Left cardiac atrium (tissue), 4 donors: ENCODE measurements around the gene HSPB7. TPM values are rescaled to one million over a fixed set of nuclear protein-coding genes. Genes with fewer than 3 reads are reported as not detected.
"Not testable (repeated sequence)": the region's sequence is repeated elsewhere in the genome, so short reads cannot be mapped to it uniquely, and the experiment has no call there.

Experiments
- ATAC-seq, 2 donors: fragments of 200-7000 bp; cut with Tn5 transposase; one replicate each; pipeline ENCODE4 v1.9.1; 2020; ENCODE audit warnings: mild to moderate bottlenecking in 2 of 2, moderate library complexity in 2 of 2
- DNase-seq: peaks from one replicate; pipeline ENCODE4 v3.0.0-alpha.2; 2020
- intact Hi-C, 2 donors: fragments of 100-400 bp; cut with DNase I; formaldehyde crosslinking; loops; one replicate each; pipeline versions ENCODE4 v1.14.1 to v1.15.1; 2022 to 2023
- total RNA-seq, 2 donors: library from RNA; stranded (reverse); fragmentation: NEBNext Ultra II Directional; extraction: Animal tissue kit (Norgen Biotek cat#: 25700); gene quantifications; one replicate each; pipeline ENCODE4 v1.2.1, GENCODE V29; 2021
- donor health status: DM: no; HTN: yes; CAD: no.
- donor health status: DM: no; HTN: yes; CAD: no; lungs with severe emphysema.
- donor health status: DM: yes; HTN: yes; CAD: no.
- donor health status: Dilated cardiomyopathy.

Gene HSPB7
- total RNA-seq, 2 donors from 2014 or later = 1,770 to 2,192 TPM

DNA sequence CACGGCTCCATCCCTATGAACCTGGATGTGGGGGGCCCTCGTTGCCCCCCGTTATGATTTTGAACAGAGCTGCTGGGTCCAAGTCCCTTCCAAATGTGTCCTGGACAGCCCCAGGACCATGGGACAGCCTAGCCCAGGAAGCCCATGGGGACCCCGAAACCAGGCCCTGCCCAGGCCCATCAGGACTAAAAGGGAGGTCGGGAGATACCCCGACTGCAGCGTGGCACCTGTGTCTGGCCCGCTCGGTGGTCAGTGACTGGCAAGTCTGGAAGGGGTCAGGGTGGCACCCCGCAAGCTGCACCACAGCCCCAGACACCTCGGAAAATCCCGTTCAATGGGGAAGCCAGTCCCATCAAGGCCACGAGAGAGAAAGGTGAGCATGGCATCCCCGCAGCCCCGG is 24.2 kb downstream of the HSPB7 start:
- ATAC-seq (no peak), DNase-seq (no peak)
- intact Hi-C loops = loop anchor here (5.0 kb wide), 2 partner anchors 186 to 201 kb away; partner anchors contain the start of gene UQCRHL (in 1 of the 2)

GRCh38 chr1:15992582-15993500 is 25.0 kb downstream of the HSPB7 start:
- no peak for DNase-seq
- intact Hi-C loops = loop anchor here (5.0 kb wide), 2 partner anchors 186 to 201 kb away; partner anchors contain the start of gene UQCRHL (in 1 of the 2)
- ATAC-seq = no peak

GRCh38 chr1:15992187-15992553 is 25.7 kb downstream of the HSPB7 start:
- no peak for DNase-seq
- no peak for ATAC-seq
- intact Hi-C loops = loop anchor here (5.0 kb wide), 2 partner anchors 185 to 200 kb away; partner anchors contain the start of gene UQCRHL (in 1 of the 2)

DNA sequence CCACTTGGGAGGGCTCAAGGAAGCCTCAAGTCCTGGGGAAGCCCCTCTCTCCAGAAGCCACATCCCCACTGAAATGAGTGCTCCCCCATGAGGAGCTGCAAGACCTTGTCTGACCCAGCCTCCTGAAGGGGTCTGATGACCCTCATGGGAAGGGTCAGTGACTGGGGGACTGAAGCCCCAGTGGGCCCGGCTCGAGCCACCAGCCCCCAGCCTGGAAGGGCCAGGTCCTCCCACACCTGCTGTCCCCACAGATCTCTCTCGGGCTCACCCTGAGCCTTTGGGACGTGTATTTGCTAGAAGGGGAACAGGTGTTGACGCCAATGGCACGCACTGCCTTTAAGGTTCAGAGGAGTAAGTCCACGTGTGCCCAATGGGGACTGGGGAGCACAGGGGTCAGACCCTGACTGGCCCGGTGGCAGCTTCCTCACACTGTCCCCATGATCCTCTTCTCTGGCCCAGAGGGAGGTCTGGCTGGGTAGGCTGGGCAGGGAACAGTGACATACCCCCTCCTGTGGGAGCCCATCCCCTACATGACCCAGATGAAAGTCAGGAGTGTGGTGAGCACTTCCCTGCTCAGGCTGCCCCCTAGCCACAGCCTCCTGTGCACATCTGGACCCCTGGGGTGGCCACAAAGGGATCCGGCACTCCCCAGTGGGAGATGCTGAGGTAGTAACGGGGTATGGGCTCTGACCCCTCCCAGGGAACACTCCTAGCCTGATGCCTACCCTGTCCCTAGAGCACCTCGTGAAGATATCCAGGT is 26.2 kb downstream of the HSPB7 start:
- DNase-seq (no peak), ATAC-seq (no peak)
- intact Hi-C loops = loop anchor here (5.0 kb wide), 2 partner anchors 184 to 199 kb away; partner anchors contain the start of gene UQCRHL (in 1 of the 2)

DNA sequence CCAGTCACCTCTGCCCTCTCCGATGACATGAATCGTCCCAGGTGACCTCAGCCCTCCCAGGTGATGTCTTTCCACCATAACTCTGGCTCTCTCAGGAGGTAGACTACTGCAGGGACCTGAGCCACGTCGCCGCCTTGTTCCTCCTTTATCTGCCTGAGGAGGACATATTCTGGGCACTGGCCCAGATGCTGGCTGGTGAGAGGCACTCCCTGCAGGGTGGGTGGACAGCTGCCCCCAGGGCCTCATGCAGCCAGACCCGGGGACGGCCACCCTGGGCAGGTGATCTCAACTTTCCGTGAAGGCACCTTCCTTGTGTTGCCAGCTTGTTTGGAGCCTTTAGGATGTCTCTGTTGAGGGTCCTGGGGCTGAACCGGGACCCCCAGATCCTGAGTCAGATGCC is 28.1 kb downstream of the HSPB7 start:
- DNase-seq = no peak
- ATAC-seq = peak in 1 of 2 donors; percentile 39
- intact Hi-C loops = loop anchor here (5.0 kb wide), 2 partner anchors 182 to 197 kb away; partner anchors contain the start of gene UQCRHL (in 1 of the 2)

DNA sequence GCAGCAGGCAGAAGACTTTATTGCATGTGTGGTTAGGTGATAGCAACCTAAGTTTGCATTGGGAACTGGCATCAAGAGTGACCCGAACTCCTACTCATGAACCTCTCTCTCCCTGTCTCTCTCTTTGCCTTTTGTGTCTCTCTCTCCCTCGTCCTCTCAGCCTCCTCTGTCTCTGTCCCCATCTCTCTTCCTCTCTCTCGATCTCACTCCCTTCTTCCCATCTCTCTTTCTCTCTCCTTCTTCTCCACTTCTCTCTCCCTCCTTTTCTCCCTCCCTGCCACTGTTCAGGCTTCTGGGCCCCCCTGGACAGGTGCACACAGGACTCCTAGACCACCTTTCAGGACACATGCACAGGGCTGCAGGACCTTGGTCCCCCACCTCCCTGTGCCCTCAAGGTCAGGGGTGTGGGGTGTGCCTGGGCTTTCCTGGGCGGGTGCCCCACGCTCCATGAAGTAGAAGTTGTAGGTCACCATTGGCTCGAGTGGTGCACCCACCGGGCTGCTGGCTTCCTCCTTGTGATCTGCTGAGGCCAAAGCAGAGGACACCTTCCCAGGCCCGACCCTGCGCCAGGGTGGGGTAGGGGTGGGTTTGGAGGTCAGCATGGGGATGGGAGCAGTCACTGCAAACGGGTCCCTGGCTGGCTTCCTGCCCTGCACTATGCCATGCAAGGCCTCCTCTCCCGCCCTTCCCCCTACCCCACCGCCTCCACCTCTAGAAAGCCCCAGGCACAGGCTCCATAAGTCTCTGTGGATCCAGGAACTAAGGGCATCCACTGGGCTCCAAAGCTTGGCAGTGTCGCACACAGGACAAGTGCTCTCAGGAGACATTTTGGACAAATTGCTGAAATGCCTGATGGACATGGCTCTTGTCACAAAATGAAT is 28.7 kb downstream of the HSPB7 start:
- ATAC-seq (no peak), DNase-seq (no peak)
- intact Hi-C loops = no loop called here

DNA sequence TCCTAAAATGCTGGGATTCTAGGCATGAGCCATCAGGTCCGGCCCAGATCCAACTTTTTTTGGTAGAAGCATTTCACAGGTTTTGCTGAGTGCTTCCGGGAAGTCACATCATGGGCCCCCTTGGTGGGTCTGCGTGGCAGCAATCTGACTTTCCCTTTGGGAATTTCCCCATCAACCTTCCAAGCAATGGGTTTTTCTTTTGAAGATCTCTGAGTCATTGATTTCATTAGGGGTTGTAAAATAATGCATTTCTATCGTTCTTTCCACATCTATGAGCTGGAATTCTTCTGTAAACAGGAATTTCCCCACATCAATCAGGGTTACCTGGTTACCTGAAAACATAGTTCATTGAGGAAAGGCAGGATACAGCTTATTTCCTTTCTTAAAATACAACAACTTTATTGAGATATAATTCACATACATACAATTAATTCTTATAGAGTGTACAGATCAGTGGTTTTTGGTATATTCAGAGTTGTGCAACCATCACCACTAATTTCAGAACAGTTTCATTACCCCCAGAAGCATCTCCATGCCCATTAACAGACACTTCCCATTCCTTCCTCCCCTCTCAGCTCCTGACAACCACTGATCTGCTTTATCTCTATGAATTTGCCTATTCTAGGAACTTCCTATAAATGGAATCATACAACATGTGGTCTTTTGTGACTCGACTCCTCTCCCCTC is 32.1 kb downstream of the HSPB7 start:
- ATAC-seq (no peak), DNase-seq (no peak)
- intact Hi-C loops = no loop called here

DNA sequence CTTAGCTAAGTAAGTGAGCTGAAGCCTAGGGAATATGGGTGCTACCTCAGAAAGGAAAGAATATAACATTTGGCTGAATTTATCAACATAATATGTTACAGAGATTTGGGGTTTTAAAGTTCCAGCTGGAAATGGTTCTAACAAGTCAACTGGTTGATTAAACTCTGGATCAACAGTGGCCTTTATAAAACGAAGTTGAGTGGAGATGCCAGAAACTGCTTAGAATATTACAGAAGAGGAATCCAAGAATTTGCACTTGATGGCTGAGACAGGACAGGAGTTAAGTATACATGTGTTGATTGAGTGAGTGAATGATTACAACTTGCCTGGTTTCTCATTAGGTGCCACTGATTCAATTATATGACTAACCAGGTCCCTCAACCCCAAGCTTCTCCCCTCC is 34.6 kb downstream of the HSPB7 start:
- DNase-seq (no peak), ATAC-seq (no peak)
- intact Hi-C loops = no loop called here

DNA sequence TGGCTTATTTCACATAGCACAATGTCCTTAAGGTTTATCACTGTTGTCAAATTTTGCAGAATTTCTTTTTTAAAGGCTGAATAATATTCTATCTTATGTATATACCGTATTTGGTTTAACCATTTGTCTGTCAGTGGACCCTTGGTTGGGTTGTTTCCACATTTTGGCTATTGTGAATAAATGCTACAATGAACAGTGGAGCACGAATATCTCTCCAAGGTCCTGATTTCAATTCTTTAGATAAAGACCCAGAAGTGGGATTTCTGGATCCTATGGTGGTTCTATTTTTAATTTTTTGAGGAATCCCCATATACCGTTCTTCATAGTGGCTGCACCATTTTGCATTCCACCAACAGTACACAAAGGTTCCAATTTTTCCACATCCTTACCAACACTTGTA is 36.2 kb downstream of the HSPB7 start:
- intact Hi-C loops = no loop called here
- no peak for ATAC-seq
- DNase-seq = no peak

- intact Hi-C loops, DNase-seq, ATAC-seq: not testable (repeated sequence)
Measured at GRCh38 chr1:15977947-15978346, 39.9 kb downstream of the HSPB7 start.

GRCh38 chr1:15975805-15976680 is 41.8 kb downstream of the HSPB7 start, which contains the start of gene ZBTB17:
Gene ZBTB17, minus strand, starts transcription at chr1:15976101. Its CDS starts 27,606 bp downstream, at chr1:15948495.
- peak; percentile 99 for ATAC-seq
- intact Hi-C loops = no loop called here
- DNase-seq = peak; percentile 97

DNA sequence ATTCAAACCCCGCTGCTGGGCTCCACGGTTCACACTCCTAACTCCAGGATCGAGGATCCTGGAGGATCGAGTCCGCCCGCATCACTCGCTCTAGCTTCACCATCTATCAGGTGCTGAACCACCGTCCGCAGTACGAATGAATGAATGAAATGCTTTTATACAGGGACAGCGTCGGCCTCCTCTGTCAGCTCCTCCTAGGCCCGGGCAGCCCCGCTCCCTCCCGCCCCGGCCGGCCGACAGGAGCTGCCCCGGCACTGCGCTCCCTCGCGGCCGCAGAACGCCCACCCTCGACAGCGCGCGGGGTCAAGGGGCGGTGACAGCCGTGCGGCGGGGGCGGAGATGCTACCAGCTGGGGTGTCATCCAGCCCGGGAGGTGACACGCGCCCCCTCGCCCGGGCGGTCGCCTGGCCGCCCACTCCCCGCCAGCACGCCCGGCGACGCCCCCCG is 42.5 kb downstream of the HSPB7 start:
- intact Hi-C loops = no loop called here
- ATAC-seq (peak; percentile 79 to 92), DNase-seq (peak; percentile 70)

DNA sequence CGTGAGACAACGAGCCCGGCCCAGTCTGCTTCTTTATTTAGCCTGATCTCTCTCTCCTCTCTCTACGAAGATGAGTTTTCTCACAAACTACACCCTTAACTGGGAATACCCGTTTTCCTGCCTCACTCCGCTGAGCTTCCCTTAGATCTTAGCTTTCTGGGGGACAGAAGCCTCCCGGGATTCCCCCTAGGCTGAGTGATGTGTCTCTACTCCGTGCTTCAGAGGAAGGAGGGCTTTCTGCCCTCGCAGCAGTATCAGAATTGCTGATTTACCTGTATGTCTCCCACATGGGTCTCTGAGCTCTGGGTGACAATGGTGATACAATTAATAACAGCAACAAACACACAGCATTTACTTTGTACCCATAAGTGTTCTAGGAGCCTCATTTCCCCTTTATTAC is 43.0 kb downstream of the HSPB7 start:
- intact Hi-C loops = no loop called here
- ATAC-seq (no peak), DNase-seq (no peak)

GRCh38 chr1:15973772-15974171 is 44.1 kb downstream of the HSPB7 start:
- ATAC-seq (no peak), DNase-seq (no peak)
- intact Hi-C loops = no loop called here

- no peak for DNase-seq
Measured at GRCh38 chr1:15972409-15972808, 45.4 kb downstream of the HSPB7 start.

DNA sequence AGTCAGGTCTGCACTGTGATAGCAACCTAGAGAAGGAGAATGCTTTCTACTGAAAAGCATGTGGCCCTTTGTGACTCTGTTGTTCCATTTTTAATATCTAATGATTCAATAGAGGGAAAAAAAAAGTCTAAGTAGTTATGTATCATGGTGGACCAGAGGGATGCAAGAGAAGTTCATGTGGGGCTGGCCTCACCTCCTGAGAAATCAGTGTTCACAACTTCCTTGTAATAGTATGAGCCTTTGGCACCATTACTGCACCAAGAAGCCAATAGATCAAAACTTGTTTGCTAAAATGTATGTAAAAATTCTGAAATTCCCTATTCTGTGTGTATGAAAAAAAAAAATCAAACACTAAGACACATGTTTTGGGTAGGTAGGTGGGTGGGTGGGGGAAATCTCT is 46.9 kb downstream of the HSPB7 start:
- no peak for ATAC-seq
- intact Hi-C loops = no loop called here
- no peak for DNase-seq

More at GRCh38 chr1:15972409-15972808, 45.4 kb downstream of the HSPB7 start:
- no peak for ATAC-seq
- intact Hi-C loops = no loop called here

- intact Hi-C loops = no loop called here
- ATAC-seq (no peak), DNase-seq (no peak)
Measured at GRCh38 chr1:15969321-15969880, 48.4 kb downstream of the HSPB7 start.
